T-helper 2 cell treated with Interferon-gamma antibody and Interleukin-4, amounts not matched to agents 5 μg/mL and 100 μg/mL, for 36 hours (primary cell): ENCODE results near the gene ABRAXAS1.
A peak's percentile ranks its signal among the peaks of the same experiment; 100 is the strongest.
"Not testable (repeated sequence)": the region's sequence is repeated elsewhere in the genome, so short reads cannot be mapped to it uniquely, and the experiment has no call there.

ENCODE experiments used
- DNase-seq: peaks from one replicate; pipeline ENCODE4 v3.0.0; 2021; ENCODE audit warnings: low spot score
- H3K27ac Mint-ChIP-seq: one replicate; pipeline ENCODE4 v1.8.0; 2021; ENCODE audit warnings: mild to moderate bottlenecking, mixed read lengths
- H3K27me3 Mint-ChIP-seq: one replicate; pipeline ENCODE4 v1.8.0; 2021; ENCODE audit warnings: low read depth, mixed read lengths
- H3K36me3 Mint-ChIP-seq: one replicate; pipeline ENCODE4 v1.8.0; 2021; ENCODE audit warnings: low read depth, mixed read lengths
- H3K4me1 Mint-ChIP-seq: one replicate; pipeline ENCODE4 v1.8.0; 2021; ENCODE audit warnings: low read depth, mixed read lengths
- H3K4me3 Mint-ChIP-seq: one replicate; pipeline ENCODE4 v1.8.0; 2022; ENCODE audit warnings: mild to moderate bottlenecking, moderate library complexity, mixed read lengths
- H3K9me3 Mint-ChIP-seq: one replicate; pipeline ENCODE4 v1.8.0; 2021; ENCODE audit warnings: mixed read lengths

Gene ABRAXAS1

GRCh38 chr4:83484500-83485461 lies at the start of gene ABRAXAS1:
TSS of gene ABRAXAS1 (minus strand) at chr4:83485100. CDS start at chr4:83485072, 28 bp downstream.
- Mint-ChIP-seq H3K4me1 (peaks cover 20% of the 10 kb centered on the region), H3K4me3 (peak within 1 kb of the TSS; percentile 99), H3K27ac (peak within 1 kb of the TSS; percentile 98), H3K27me3 (no peaks in the 10 kb centered on the region), H3K36me3 (peaks cover 6% of the 10 kb centered on the region), H3K9me3 (no peaks in the 10 kb centered on the region)
- peak; percentile 94 for DNase-seq

- Mint-ChIP-seq H3K4me1 (no peaks in the 10 kb centered on the region), H3K9me3 (no peaks in the 10 kb centered on the region), H3K27ac (no peak overlapping the region), H3K36me3 (no peaks in the 10 kb centered on the region), H3K27me3 (peaks cover 24% of the 10 kb centered on the region), H3K4me3 (no peak overlapping the region)
- no peak for DNase-seq
These were observed 42.8 kb upstream of the ABRAXAS1 start for GRCh38 chr4:83527671-83528070.

GRCh38 chr4:83522239-83522638 lies 37.3 kb upstream of the ABRAXAS1 start:
- Mint-ChIP-seq H3K9me3 (no peaks in the 10 kb centered on the region), H3K4me1 (no peaks in the 10 kb centered on the region), H3K4me3 (no peak overlapping the region), H3K36me3 (no peaks in the 10 kb centered on the region), H3K27me3 (peaks cover 12% of the 10 kb centered on the region), H3K27ac (no peak overlapping the region)
- no peak for DNase-seq

GRCh38 chr4:83516042-83516772 lies 31.3 kb upstream of the ABRAXAS1 start:
- H3K27me3 Mint-ChIP-seq: peaks cover 1% of the 10 kb centered on the region
- H3K4me3 Mint-ChIP-seq: no peak overlapping the region
- H3K36me3 Mint-ChIP-seq: no peaks in the 10 kb centered on the region
- H3K9me3 Mint-ChIP-seq: no peaks in the 10 kb centered on the region
- DNase-seq: no peak
- H3K27ac Mint-ChIP-seq: no peak overlapping the region
- no peaks in the 10 kb centered on the region for H3K4me1 Mint-ChIP-seq

- no peak for DNase-seq
- Mint-ChIP-seq H3K4me3 (no peak overlapping the region), H3K9me3 (no peaks in the 10 kb centered on the region), H3K36me3 (no peaks in the 10 kb centered on the region), H3K27ac (no peak overlapping the region), H3K4me1 (peaks cover 3% of the 10 kb centered on the region), H3K27me3 (no peaks in the 10 kb centered on the region)
These were observed 25.5 kb upstream of the ABRAXAS1 start for GRCh38 chr4:83510442-83510841.

- H3K36me3 Mint-ChIP-seq, H3K9me3 Mint-ChIP-seq, H3K4me1 Mint-ChIP-seq, H3K4me3 Mint-ChIP-seq, H3K27ac Mint-ChIP-seq, H3K27me3 Mint-ChIP-seq: not testable (repeated sequence)
- DNase-seq: peak; percentile 45
These were observed 24.3 kb upstream of the ABRAXAS1 start for GRCh38 chr4:83509156-83509585.

- no peaks in the 10 kb centered on the region for H3K36me3 Mint-ChIP-seq
- no peak for DNase-seq
- H3K4me3 Mint-ChIP-seq: no peak overlapping the region
- H3K4me1 Mint-ChIP-seq: peaks cover 16% of the 10 kb centered on the region
- H3K27ac Mint-ChIP-seq: no peak overlapping the region
- no peaks in the 10 kb centered on the region for H3K9me3 Mint-ChIP-seq
- peaks cover 3% of the 10 kb centered on the region for H3K27me3 Mint-ChIP-seq
These were observed 20.1 kb upstream of the ABRAXAS1 start for GRCh38 chr4:83504996-83505395.

- no peak overlapping the region for H3K4me3 Mint-ChIP-seq
- H3K27ac Mint-ChIP-seq: no peak overlapping the region
- no peak for DNase-seq
- no peaks in the 10 kb centered on the region for H3K9me3 Mint-ChIP-seq
- H3K36me3 Mint-ChIP-seq: no peaks in the 10 kb centered on the region
- H3K27me3 Mint-ChIP-seq: peaks cover 3% of the 10 kb centered on the region
- peaks cover 16% of the 10 kb centered on the region for H3K4me1 Mint-ChIP-seq
These were observed 19.6 kb upstream of the ABRAXAS1 start for GRCh38 chr4:83504503-83504902.

GRCh38 chr4:83503974-83504373 lies 19.1 kb upstream of the ABRAXAS1 start:
- H3K4me3 Mint-ChIP-seq: no peak overlapping the region
- DNase-seq: no peak
- no peak overlapping the region for H3K27ac Mint-ChIP-seq
- no peaks in the 10 kb centered on the region for H3K9me3 Mint-ChIP-seq
- peaks cover 3% of the 10 kb centered on the region for H3K27me3 Mint-ChIP-seq
- peaks cover 14% of the 10 kb centered on the region for H3K4me1 Mint-ChIP-seq
- H3K36me3 Mint-ChIP-seq: no peaks in the 10 kb centered on the region

- H3K9me3 Mint-ChIP-seq, DNase-seq, H3K27ac Mint-ChIP-seq, H3K4me3 Mint-ChIP-seq, H3K27me3 Mint-ChIP-seq, H3K36me3 Mint-ChIP-seq: not testable (repeated sequence)
- peaks cover 13% of the 10 kb centered on the region for H3K4me1 Mint-ChIP-seq
These were observed 16.8 kb upstream of the ABRAXAS1 start for GRCh38 chr4:83501671-83502070.

GRCh38 chr4:83498187-83498586 lies 13.3 kb upstream of the ABRAXAS1 start:
- no peaks in the 10 kb centered on the region for H3K9me3 Mint-ChIP-seq
- H3K27me3 Mint-ChIP-seq: peaks cover 3% of the 10 kb centered on the region
- H3K4me1 Mint-ChIP-seq: no peaks in the 10 kb centered on the region
- H3K36me3 Mint-ChIP-seq: no peaks in the 10 kb centered on the region
- DNase-seq: no peak
- no peak overlapping the region for H3K27ac Mint-ChIP-seq
- H3K4me3 Mint-ChIP-seq: no peak overlapping the region

GRCh38 chr4:83496085-83496917 lies 11.4 kb upstream of the ABRAXAS1 start:
- not testable (repeated sequence) for DNase-seq, H3K36me3 Mint-ChIP-seq, H3K27me3 Mint-ChIP-seq, H3K27ac Mint-ChIP-seq, H3K4me1 Mint-ChIP-seq, H3K4me3 Mint-ChIP-seq, H3K9me3 Mint-ChIP-seq

GRCh38 chr4:83490876-83491450 lies 6.1 kb upstream of the ABRAXAS1 start:
- no peak overlapping the region for H3K27ac Mint-ChIP-seq
- H3K9me3 Mint-ChIP-seq: no peaks in the 10 kb centered on the region
- no peak overlapping the region for H3K4me3 Mint-ChIP-seq
- peaks cover 7% of the 10 kb centered on the region for H3K4me1 Mint-ChIP-seq
- peaks cover 3% of the 10 kb centered on the region for H3K27me3 Mint-ChIP-seq
- peaks cover 1% of the 10 kb centered on the region for H3K36me3 Mint-ChIP-seq
- no peak for DNase-seq
